ENCODE data around the gene HMGN4.

Gene HMGN4

DNA sequence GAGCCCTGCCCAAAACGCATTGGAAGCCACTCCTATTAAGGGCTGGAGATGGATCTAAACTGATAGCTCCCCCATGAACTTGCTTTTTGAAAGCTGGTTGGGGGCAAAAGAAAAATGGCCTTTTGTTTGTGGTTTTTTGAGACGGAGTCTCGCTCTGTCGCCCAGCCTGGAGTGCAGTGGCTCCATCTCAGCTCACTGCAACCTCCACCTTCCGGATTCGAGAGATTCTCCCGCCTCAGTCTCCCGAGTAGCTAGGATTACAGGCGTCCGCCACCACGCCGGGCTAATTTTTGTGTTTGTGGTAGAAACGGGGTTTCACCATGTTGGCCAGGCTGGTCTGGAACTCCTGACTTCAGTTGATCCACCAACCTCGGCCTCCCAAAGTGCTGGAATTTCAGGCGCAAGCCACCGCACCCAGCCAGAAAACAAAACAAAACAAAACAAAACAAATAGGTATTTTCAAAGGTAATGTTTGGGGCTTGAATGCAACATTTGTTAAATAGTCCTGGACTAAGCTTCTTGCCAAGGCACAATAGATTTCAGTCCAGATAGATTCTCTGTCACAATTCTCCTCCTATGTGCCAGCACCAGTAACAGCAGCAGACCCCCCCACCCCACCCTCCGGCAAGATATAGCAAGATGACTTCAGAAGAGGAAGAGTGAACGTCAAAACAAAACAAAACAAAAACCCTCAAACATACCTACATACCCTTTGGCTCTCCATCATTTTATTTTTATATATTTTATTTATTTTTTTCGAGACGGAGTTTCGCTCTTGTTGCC lies 32.1 kb downstream of the HMGN4 start:
- no peak overlapping the region for H3K4me3 Mint-ChIP-seq
- DNase-seq = no peak

GRCh38 chr6:26571592-26572296 lies 33.6 kb downstream of the HMGN4 start:
- Mint-ChIP-seq H3K4me3 (peak overlapping the region; percentile 86), H3K9me3 (peaks cover 0 to 3% of the 10 kb centered on the region in 2 donors), H3K27ac (peak overlapping the region; percentile 93), H3K27me3 (peaks cover 8 to 12% of the 10 kb centered on the region in 2 donors), H3K4me1 (peaks cover 21 to 40% of the 10 kb centered on the region in 2 donors), H3K36me3 (peaks cover 4 to 15% of the 10 kb centered on the region in 2 donors)
- DNase-seq (no peak), ATAC-seq (replicated peaks) (peak; percentile 36 to 50)

More for the DNA sequence above, 32.1 kb downstream of the HMGN4 start:
- ATAC-seq (replicated peaks) = no peak
- Mint-ChIP-seq H3K4me1 (peaks cover 19 to 35% of the 10 kb centered on the region in 2 donors), H3K36me3 (peaks cover 4 to 14% of the 10 kb centered on the region in 2 donors), H3K27me3 (peaks cover 7 to 8% of the 10 kb centered on the region in 2 donors), H3K27ac (no peak overlapping the region), H3K9me3 (peaks cover 0 to 3% of the 10 kb centered on the region in 2 donors)

- DNase-seq = no peak
- no peak overlapping the region for H3K4me3 Mint-ChIP-seq
- H3K36me3 Mint-ChIP-seq = peaks cover 2 to 9% of the 10 kb centered on the region in 2 donors
- no peak overlapping the region for H3K27ac Mint-ChIP-seq
- no peak for ATAC-seq (replicated peaks)
- peaks cover 0 to 33% of the 10 kb centered on the region in 2 donors for H3K27me3 Mint-ChIP-seq
- peaks cover 18 to 34% of the 10 kb centered on the region in 2 donors for H3K4me1 Mint-ChIP-seq
- peaks cover 10 to 12% of the 10 kb centered on the region in 2 donors for H3K9me3 Mint-ChIP-seq
These were observed 37.4 kb downstream of the HMGN4 start for GRCh38 chr6:26575494-26575939.

DNA sequence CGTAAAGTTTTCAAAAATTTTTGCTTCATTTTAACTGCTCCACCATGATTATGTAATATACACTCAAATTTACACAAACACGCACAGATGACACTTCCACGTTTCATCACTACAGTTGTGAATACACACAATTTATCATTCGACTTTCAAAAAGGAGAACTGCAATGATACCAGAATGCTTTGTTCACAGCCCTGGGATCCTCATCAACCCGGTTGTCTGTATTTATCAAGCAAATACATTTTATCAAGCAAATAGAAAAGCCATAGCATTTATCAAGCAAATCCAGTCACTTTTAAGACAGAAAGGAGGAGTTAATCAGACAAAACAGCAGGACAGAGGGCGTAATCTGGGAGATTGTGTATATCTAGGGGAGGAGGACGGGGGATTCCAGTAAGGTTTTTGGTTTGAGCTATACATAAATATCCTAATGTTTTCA lies 38.3 kb downstream of the HMGN4 start:
- Mint-ChIP-seq H3K4me3 (peak overlapping the region in 1 of 2 donors; percentile 36), H3K4me1 (peaks cover 17 to 33% of the 10 kb centered on the region in 2 donors), H3K9me3 (peaks cover 10 to 12% of the 10 kb centered on the region in 2 donors), H3K27me3 (peaks cover 4 to 42% of the 10 kb centered on the region in 2 donors), H3K36me3 (peaks cover 2 to 9% of the 10 kb centered on the region in 2 donors), H3K27ac (peak overlapping the region; percentile 96)
- DNase-seq (no peak), ATAC-seq (replicated peaks) (no peak)

DNA sequence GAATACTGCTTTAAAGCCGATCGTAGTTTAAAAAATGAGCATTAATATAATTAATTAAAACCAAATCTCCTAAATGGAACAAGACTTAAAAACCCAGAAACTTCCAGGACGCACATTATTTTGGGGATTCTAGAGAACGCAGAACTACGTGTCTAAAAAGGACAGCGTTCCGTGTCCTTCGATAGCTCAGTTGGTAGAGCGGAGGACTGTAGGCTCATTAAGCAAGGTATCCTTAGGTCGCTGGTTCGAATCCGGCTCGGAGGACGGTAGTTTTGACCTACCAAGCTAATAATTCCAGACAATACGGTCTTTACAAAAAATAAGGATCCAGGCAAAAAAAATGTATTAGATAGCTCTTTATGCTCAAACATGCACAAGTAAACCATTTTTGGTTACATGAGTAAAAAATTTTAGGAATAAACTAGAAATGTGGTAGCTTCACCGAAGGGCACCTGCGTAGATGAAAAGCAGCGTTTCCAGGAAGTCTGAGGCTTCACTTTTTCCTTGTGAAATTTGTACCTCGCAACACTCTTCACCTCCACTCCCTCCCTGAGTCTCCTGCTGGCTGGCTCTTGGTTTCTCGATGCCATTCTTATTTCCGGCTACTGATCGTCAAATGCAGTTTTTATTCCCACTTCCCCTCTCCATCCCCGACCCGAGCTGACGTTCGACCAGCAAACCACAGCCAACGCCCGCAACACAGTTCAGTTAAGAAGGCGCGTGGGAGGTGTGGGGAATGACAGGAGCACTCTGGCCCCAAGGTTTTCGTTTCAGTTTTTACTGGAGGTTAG lies 39.0 kb downstream of the HMGN4 start:
- peaks cover 11 to 26% of the 10 kb centered on the region in 2 donors for H3K4me1 Mint-ChIP-seq
- peak; percentile 73 to 74 for ATAC-seq (replicated peaks)
- H3K4me3 Mint-ChIP-seq = peak overlapping the region; percentile 85 to 86
- DNase-seq = peak; percentile 60
- peaks cover 10 to 12% of the 10 kb centered on the region in 2 donors for H3K9me3 Mint-ChIP-seq
- peaks cover 2 to 4% of the 10 kb centered on the region in 2 donors for H3K36me3 Mint-ChIP-seq
- peaks cover 4 to 42% of the 10 kb centered on the region in 2 donors for H3K27me3 Mint-ChIP-seq
- H3K27ac Mint-ChIP-seq = peak overlapping the region; percentile 96

- H3K27ac Mint-ChIP-seq = peak overlapping the region; percentile 96
- DNase-seq (no peak), ATAC-seq (replicated peaks) (no peak)
- peaks cover 11 to 20% of the 10 kb centered on the region in 2 donors for H3K4me1 Mint-ChIP-seq
- peak overlapping the region; percentile 85 to 86 for H3K4me3 Mint-ChIP-seq
- H3K27me3 Mint-ChIP-seq = peaks cover 4 to 42% of the 10 kb centered on the region in 2 donors
- H3K36me3 Mint-ChIP-seq = peaks cover 2 to 4% of the 10 kb centered on the region in 2 donors
- peaks cover 10 to 12% of the 10 kb centered on the region in 2 donors for H3K9me3 Mint-ChIP-seq
These were observed 39.5 kb downstream of the HMGN4 start for GRCh38 chr6:26577720-26578072.

DNA sequence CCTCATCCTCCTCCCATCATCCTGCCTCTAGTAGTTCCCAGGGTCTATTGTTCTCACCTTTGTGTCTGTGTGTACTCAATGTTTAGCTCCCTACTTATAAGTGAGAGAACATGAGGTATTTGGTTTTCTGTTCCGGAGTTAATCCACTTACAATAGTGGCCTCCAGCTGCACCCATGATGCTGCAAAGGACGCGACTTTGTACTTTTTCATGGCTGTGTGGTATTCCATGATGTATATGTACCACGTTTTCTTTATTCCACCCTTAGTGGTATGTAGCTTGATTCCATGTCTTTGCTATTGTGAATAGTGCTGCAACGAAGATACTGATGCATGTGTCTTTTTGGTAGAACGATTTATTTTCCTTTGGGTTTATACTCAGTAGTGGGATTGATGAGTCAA lies 40.1 kb downstream of the HMGN4 start:
- peaks cover 5 to 48% of the 10 kb centered on the region in 2 donors for H3K27me3 Mint-ChIP-seq

DNA sequence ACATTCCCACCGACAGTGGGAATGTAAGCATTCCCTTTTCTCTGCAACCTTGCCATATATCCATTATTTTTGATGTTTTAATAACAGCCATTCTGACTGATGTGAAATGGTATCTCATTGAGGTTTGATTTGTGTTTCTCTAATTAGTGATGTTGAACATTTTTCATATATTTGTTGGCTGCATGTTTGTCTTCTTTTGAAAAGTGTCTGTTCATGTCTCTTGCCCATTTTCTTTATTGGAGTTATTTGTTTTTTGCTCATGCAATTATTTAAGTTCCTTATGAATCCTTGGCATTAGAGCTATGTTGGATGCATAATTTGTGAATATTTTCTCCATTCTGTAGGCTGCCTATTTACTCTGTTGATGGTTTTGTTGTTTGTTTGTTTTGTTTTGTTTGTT lies 40.6 kb downstream of the HMGN4 start:
- DNase-seq = no peak
- Mint-ChIP-seq H3K27ac (no peak overlapping the region), H3K4me3 (no peak overlapping the region), H3K9me3 (peaks cover 10 to 12% of the 10 kb centered on the region in 2 donors), H3K27me3 (peaks cover 9 to 52% of the 10 kb centered on the region in 2 donors), H3K4me1 (peaks cover 11 to 17% of the 10 kb centered on the region in 2 donors), H3K36me3 (peaks cover 2 to 4% of the 10 kb centered on the region in 2 donors)
- no peak for ATAC-seq (replicated peaks)

More for the DNA sequence above, 40.1 kb downstream of the HMGN4 start:
- Mint-ChIP-seq H3K4me1 (peaks cover 11 to 17% of the 10 kb centered on the region in 2 donors), H3K27ac (no peak overlapping the region), H3K36me3 (peaks cover 2 to 4% of the 10 kb centered on the region in 2 donors), H3K9me3 (peaks cover 10 to 12% of the 10 kb centered on the region in 2 donors), H3K4me3 (no peak overlapping the region)
- ATAC-seq (replicated peaks) (no peak), DNase-seq (no peak)

GRCh38 chr6:26581164-26581915 lies 43.2 kb downstream of the HMGN4 start:
- Mint-ChIP-seq H3K27ac (no peak overlapping the region), H3K9me3 (peaks cover 10 to 12% of the 10 kb centered on the region in 2 donors), H3K4me3 (no peak overlapping the region), H3K27me3 (peaks cover 18 to 64% of the 10 kb centered on the region in 2 donors), H3K36me3 (peaks cover 2 to 4% of the 10 kb centered on the region in 2 donors), H3K4me1 (peaks cover 10 to 16% of the 10 kb centered on the region in 2 donors)
- DNase-seq (no peak), ATAC-seq (replicated peaks) (no peak)

DNA sequence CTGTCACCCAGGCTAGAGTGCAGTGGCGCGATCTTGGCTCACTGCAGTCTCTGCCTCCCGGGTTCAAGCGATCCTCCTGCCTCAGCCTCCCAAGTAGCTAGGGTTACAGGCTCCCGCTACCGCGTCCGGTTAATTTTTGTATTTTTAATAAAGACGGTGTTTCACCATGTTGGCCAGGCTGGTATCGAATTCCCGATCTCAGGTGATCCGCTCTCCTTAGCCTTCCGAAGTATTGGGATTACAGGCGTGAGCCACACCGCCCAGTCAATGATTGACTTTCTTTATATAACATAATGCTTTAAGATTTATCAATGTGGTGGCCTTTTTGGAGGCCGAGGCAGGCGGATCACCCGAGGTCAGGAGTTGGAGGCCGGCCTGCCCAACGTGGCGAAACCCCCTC lies 50.8 kb downstream of the HMGN4 start:
- Mint-ChIP-seq H3K9me3 (no peaks in the 10 kb centered on the region), H3K27me3 (peaks cover 28 to 37% of the 10 kb centered on the region in 2 donors)
- no peak for ATAC-seq (replicated peaks)

GRCh38 chr6:26592649-26593048 lies 54.5 kb downstream of the HMGN4 start:
- no peak overlapping the region for H3K4me3 Mint-ChIP-seq
- no peaks in the 10 kb centered on the region for H3K9me3 Mint-ChIP-seq
- H3K27ac Mint-ChIP-seq = no peak overlapping the region
- no peak for ATAC-seq (replicated peaks)
- no peak for DNase-seq
- no peaks in the 10 kb centered on the region for H3K36me3 Mint-ChIP-seq
- H3K27me3 Mint-ChIP-seq = peaks cover 20 to 26% of the 10 kb centered on the region in 2 donors
- peaks cover 0 to 2% of the 10 kb centered on the region in 2 donors for H3K4me1 Mint-ChIP-seq

More for the DNA sequence above, 50.8 kb downstream of the HMGN4 start:
- H3K36me3 Mint-ChIP-seq = no peaks in the 10 kb centered on the region
- no peak overlapping the region for H3K27ac Mint-ChIP-seq
- no peak for DNase-seq
- no peaks in the 10 kb centered on the region for H3K4me1 Mint-ChIP-seq
- no peak overlapping the region for H3K4me3 Mint-ChIP-seq

DNA sequence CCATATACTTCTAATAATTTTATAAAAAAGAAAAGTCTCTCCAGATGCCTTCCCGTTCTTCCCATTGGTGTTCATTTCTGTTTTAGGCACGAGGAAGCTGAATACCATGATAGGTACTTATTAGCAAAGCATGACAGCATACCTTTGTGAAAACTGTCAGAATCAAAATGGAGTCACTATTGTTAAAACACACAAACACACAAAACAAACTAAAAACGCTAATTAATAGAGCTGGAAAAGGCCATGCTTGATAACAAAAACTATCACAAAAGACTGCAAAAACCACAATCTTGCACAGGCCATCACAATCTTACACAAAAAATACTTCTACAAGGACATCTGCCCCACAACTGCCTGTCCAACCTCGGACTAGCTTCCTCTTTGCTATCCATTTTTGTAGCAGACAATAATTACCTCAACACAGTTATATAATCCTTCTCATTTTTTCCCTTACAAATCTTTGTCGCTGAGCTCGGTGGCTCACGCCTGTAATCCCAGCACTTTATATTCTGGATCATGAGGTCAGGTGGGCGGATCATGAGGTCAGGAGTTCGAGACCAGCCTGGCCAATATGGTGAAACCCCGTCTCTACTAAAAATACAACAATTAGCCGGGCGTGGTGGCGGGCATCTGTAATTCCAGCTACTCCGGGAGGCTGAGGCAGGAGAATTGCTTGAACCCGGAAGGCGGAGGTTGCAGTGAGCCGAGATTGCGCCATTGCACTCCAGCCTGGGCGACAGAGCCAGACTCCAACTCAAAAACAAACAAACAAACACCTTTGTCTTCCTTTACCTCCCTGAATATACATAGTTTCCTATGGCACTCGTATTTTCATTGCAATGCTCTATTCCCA lies 55.3 kb downstream of the HMGN4 start:
- ATAC-seq (replicated peaks) (no peak), DNase-seq (no peak)
- peaks cover 5 to 10% of the 10 kb centered on the region in 2 donors for H3K4me1 Mint-ChIP-seq
- no peaks in the 10 kb centered on the region for H3K9me3 Mint-ChIP-seq
- no peak overlapping the region for H3K4me3 Mint-ChIP-seq
- H3K27me3 Mint-ChIP-seq = peaks cover 20 to 26% of the 10 kb centered on the region in 2 donors
- no peak overlapping the region for H3K27ac Mint-ChIP-seq
- H3K36me3 Mint-ChIP-seq = peaks cover 6% of the 10 kb centered on the region in 2 donors

Data from stimulated activated naive B cell treated with anti-CD40 and anti-IgM and Interleukin-4, amounts not matched to agents 10 μg/mL and 1 μg/mL and 100 μg/mL, for 72 hours (primary cell).